Heart left ventricle (tissue), 16 donors: Measurements from ENCODE around the gene GPR31. TPM values are rescaled to one million over a fixed set of nuclear protein-coding genes. Genes with fewer than 3 reads are reported as not detected.

ENCODE experiments used
- ATAC-seq, 4 donors: fragments of 200-7000 bp; cut with Tn5 transposase; one replicate each; pipeline ENCODE4 v1.9.1; 2020 to 2022; ENCODE audit warnings: moderate library complexity in 4 of 4, mild to moderate bottlenecking in 3 of 4, moderate number of reproducible peaks in 1 of 4
- DNase-seq, 5 donors: peaks; one replicate each; pipeline ENCODE4 v3.0.0-alpha.2; 2020
- H3K27ac ChIP-seq, 12 donors: fragments of 200-600 bp; sonication (generic) in 4 of 12; one replicate each; pipeline versions ENCODE4 v1.5.0 to v1.8.0; 2016 to 2022; ENCODE audit warnings: mild to moderate bottlenecking in 2 of 12
- H3K27me3 ChIP-seq, 9 donors: fragments of 200-600 bp; sonication (generic) in 2 of 9; one replicate each; pipeline versions ENCODE4 v1.5.1 to v1.8.0; 2016 to 2022; ENCODE audit warnings: mild to moderate bottlenecking in 3 of 9
- H3K36me3 ChIP-seq, 9 donors: fragments of 200-600 bp; sonication (generic) in 2 of 9; one replicate each; pipeline versions ENCODE4 v1.5.0 to v1.8.0; 2018 to 2022; ENCODE audit warnings: mild to moderate bottlenecking in 2 of 9
- H3K4me1 ChIP-seq, 12 donors: fragments of 200-600 bp; sonication (generic) in 4 of 12; one replicate each; pipeline versions ENCODE4 v1.5.0 to v1.8.0; 2016 to 2022; ENCODE audit warnings: mild to moderate bottlenecking in 3 of 12
- H3K4me3 ChIP-seq, 12 donors: fragments of 200-600 bp; sonication (generic) in 4 of 12; one replicate each; pipeline versions ENCODE4 v1.5.0 to v1.8.0; 2017 to 2022; ENCODE audit warnings: mild to moderate bottlenecking in 9 of 12, moderate library complexity in 4 of 12
- H3K9me3 ChIP-seq, 12 donors: fragments of 200-600 bp; sonication (generic) in 4 of 12; one replicate each; pipeline versions ENCODE4 v1.5.0 to v1.8.0; 2016 to 2022; ENCODE audit warnings: mild to moderate bottlenecking in 1 of 12
- CTCF ChIP-seq, 12 donors: fragments of 200-600 bp; sonication (generic) in 4 of 12; IDR thresholded peaks; one replicate each; pipeline versions ENCODE4 v1.5.0 to v1.8.0; 2018 to 2022; ENCODE audit warnings: antibody characterized with exemption in 12 of 12, mild to moderate bottlenecking in 5 of 12
- POLR2A ChIP-seq, 2 donors: fragments of 450-650 bp; IDR thresholded peaks; one replicate each; pipeline ENCODE4 v1.6.1; 2017; ENCODE audit warnings: antibody characterized with exemption in 2 of 2, mild to moderate bottlenecking in 2 of 2, moderate library complexity in 2 of 2
- WGBS, 4 donors: extraction: QIAGEN DNeasy Blood & Tissue Kit in 2 of 4; methylation state at CpG; one replicate each; pipeline versions ENCODE4 v1.1.5 to v1.1.7; 2013 to 2018; 5-methylcytosine and 5-hydroxymethylcytosine counted together
- intact Hi-C, 10 donors: fragments of 100-400 bp; cut with DNase I; formaldehyde crosslinking; loops; one replicate each; pipeline versions ENCODE4 v1.11.1 to v1.14.2; 2022
- polyA plus RNA-seq, 2 donors: library from polyadenylated mRNA; stranded (reverse); fragments of 200-250 nt; gene quantifications; one replicate each; pipeline ENCODE4 v1.2.3, GENCODE V29; 2013
- total RNA-seq, 9 donors: library from RNA; depleted of rRNA in 2 of 9; stranded (reverse); fragments of >200 nt in 2 of 9; fragmentation: NEBNext Ultra II Directional in 3 of 9; extraction: Animal tissue kit (Norgen Biotek cat#: 25700) in 3 of 9; gene quantifications; one replicate each; pipeline versions ENCODE4 v1.1.0 to v1.2.4, GENCODE V29; 2016 to 2023
- donor health status: ischemic (EF 13 %, LVEDD 7.1; RV severe dilation, severe dysfunction).
- donor health status: healthy with polysubstance abuse.
- donor health status: DM: no; HTN: yes; CAD: no.
- donor health status: DM: no; HTN: no; CAD: no.
- donor health status: ischemic (EF 25% LVEDD 6.9; RV normal size, moderate dysfunction).
- donor health status: ischemic (EF 25% LVEDD 5.7; RV mildly dilated, moderate dysfunction).
- donor health status: healthy.
- donor health status: DM: yes; HTN: yes; CAD: no.
- donor health status: ischemic (EF 35%, LVEDD 5.7; RV mildly dilated, moderate dysfunction).
- donor health status: nonischemic (EF 11% LVEDD 7.7; RV severe dilation, severe dysfunction).
- donor health status: DM: yes; HTN: yes; CAD: no.
- donor health status: PGD.
- donor health status: ischemic (EF 29% LVEDD 5.4; RV normal size, mild dysfunction).
- donor health status: nonischemic (EF 23%, LVEDD 6.1; RV moderate dilation, normal function).

GPR31 gene
- total and polyA plus RNA-seq, 11 donors, result not detected

GRCh38 chr6:167111597-167111996 lies 46.2 kb downstream of the GPR31 start:
- Histone ChIP-seq H3K27ac (no peak overlapping the region), H3K27me3 (peaks cover 0 to 63% (median 8%) of the 10 kb centered on the region in 9 donors), H3K4me3 (no peak overlapping the region), H3K4me1 (peaks cover 0 to 6% (median 0%) of the 10 kb centered on the region in 12 donors), H3K36me3 (no peaks in the 10 kb centered on the region), H3K9me3 (no peaks in the 10 kb centered on the region)
- ATAC-seq (no peak), DNase-seq (no peak)
- WGBS, 4 donors, result 57 to 73% (median 69%) methylated on average over 3 of the region's 3 CpGs
- intact Hi-C loops, result no loop called here
- no peak for TF ChIP-seq POLR2A (IDR thresholded peaks at IDR 0.05)
- TF ChIP-seq CTCF (IDR thresholded peaks at IDR 0.05), result no peak

- H3K27me3 ChIP-seq, result peaks cover 0 to 50% (median 3%) of the 10 kb centered on the region in 9 donors
- intact Hi-C loops, result no loop called here
- ATAC-seq, result no peak
- no peaks in the 10 kb centered on the region for H3K4me1 ChIP-seq
- H3K27ac ChIP-seq, result no peak overlapping the region
- WGBS, 4 donors, result 69 to 74% (median 70%) methylated on average over 6 of the region's 6 CpGs
- H3K36me3 ChIP-seq, result no peaks in the 10 kb centered on the region
- H3K9me3 ChIP-seq, result no peaks in the 10 kb centered on the region
- TF ChIP-seq CTCF (IDR thresholded peaks at IDR 0.05), result no peak
- no peak for TF ChIP-seq POLR2A (IDR thresholded peaks at IDR 0.05)
- H3K4me3 ChIP-seq, result no peak overlapping the region
- DNase-seq, result no peak
These were observed 48.1 kb downstream of the GPR31 start for GRCh38 chr6:167109651-167110050.

GRCh38 chr6:167108278-167108677 lies 49.5 kb downstream of the GPR31 start:
- ATAC-seq (no peak), DNase-seq (no peak)
- Histone ChIP-seq H3K27me3 (peaks cover 0 to 38% (median under 1%) of the 10 kb centered on the region in 9 donors), H3K4me1 (no peaks in the 10 kb centered on the region), H3K36me3 (no peaks in the 10 kb centered on the region), H3K9me3 (no peaks in the 10 kb centered on the region), H3K27ac (no peak overlapping the region), H3K4me3 (no peak overlapping the region)
- 87 to 93% (median 91%) methylated on average over 5 of the region's 5 CpGs for WGBS, 4 donors
- intact Hi-C loops, result no loop called here
- TF ChIP-seq CTCF (IDR thresholded peaks at IDR 0.05), result no peak
- no peak for TF ChIP-seq POLR2A (IDR thresholded peaks at IDR 0.05)

DNA sequence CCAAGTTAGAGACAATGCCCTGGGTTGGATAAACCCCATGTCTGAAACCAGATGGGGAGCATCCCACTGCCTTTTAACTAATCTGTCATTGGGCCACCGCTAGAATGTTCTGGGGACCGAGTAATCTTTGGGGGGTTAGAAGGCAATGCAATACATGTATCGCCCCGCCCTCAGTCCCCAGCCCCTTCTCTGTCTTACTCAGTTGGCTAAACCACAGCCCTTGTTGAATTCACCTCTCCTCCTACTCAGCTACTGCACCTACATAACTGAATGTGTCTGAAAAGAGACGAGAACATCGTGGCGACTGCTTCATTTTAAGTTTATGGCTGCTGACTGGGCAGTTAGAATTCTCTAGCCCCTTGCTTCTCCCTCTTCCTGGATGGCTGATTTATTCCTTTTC lies 50.0 kb downstream of the GPR31 start:
- ATAC-seq (no peak), DNase-seq (no peak)
- intact Hi-C loops, result no loop called here
- Histone ChIP-seq H3K36me3 (no peaks in the 10 kb centered on the region), H3K4me1 (no peaks in the 10 kb centered on the region), H3K4me3 (no peak overlapping the region), H3K27ac (no peak overlapping the region), H3K27me3 (peaks cover 0 to 34% (median 0%) of the 10 kb centered on the region in 9 donors), H3K9me3 (no peaks in the 10 kb centered on the region)
- WGBS, 4 donors, result 79 to 90% (median 84%) methylated on average over 7 of the region's 7 CpGs
- TF ChIP-seq CTCF (IDR thresholded peaks at IDR 0.05) (no peak), POLR2A (IDR thresholded peaks at IDR 0.05) (no peak)
